GM04504 (cell line): ENCODE data around the gene EGFL7.

Source experiments
- DNase-seq: peaks from one replicate; pipeline ENCODE4 v3.0.0-alpha.2; 2012; ENCODE audit warnings: low read depth

Gene EGFL7

DNA sequence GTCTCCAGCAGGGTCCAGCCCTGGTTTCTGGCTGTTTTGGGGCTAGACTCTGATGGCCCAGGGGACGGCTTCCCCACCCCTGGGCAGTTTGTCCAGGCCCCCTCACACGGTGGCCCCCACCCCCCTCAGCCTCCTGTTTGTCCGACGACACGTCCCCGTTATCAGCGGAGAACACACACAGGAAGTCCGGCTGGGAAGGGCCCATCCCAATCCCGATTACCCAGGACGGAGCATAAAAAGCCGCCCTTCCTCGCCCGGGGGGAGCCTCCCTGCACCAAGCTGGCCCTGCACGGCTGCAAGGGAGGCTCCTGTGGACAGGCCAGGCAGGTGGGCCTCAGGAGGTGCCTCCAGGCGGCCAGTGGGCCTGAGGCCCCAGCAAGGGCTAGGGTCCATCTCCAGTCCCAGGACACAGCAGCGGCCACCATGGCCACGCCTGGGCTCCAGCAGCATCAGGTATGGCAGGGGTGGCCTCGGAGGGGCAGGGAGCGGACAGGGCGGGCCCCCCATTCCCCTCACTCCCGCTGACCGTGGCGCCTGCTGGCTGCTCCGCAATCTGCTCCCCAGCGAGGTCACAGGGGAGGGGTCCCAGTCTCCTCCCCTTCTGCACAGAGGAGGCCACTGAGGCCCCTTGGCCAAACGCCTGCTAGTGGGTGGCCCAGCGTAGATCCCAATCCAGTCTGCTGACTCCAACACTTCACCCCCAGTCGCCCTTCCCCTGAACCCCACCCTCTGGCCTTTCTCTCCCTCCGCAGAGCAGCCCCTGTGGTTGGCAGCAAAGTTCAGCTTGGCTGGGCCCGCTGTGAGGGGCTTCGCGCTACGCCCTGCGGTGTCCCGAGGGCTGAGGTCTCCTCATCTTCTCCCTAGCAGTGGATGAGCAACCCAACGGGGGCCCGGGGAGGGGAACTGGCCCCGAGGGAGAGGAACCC, at the start of gene EGFL7:
Gene EGFL7 (plus strand): TSS at position 261 of the 926 bp plus-strand sequence. CDS start 5,367 bp downstream, outside the sequence.
- DNase-seq: no peak

- no peak for DNase-seq
Measured at GRCh38 chr9:136613824-136614371, 48.8 kb upstream of the EGFL7 start.

- DNase-seq: peak; percentile 35
Measured at GRCh38 chr9:136614372-136614922, 48.3 kb upstream of the EGFL7 start.

GRCh38 chr9:136614967-136615623, 47.6 kb upstream of the EGFL7 start:
- no peak for DNase-seq

- DNase-seq: no peak
Measured at GRCh38 chr9:136615631-136616306, 46.9 kb upstream of the EGFL7 start.

DNA sequence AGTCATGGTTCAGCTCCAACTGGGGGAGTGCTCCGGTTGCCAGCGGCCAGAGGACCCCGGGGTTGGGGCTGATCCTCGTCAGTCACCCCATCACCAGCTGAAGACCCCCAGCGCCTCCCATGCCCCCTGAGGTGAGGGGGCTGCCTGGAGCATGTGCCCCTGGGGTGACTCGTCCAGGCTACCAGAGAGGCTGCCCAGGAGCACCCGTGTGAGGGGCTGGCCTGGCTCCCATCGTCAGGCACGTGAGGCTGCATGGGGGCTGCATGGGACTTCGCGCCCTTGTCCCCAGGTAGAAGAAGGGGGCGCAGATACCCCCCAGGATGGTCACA, 46.4 kb upstream of the EGFL7 start:
- no peak for DNase-seq

GRCh38 chr9:136616948-136617695, 45.6 kb upstream of the EGFL7 start:
- no peak for DNase-seq

- no peak for DNase-seq
Measured at GRCh38 chr9:136617746-136618579, 44.8 kb upstream of the EGFL7 start.

DNA sequence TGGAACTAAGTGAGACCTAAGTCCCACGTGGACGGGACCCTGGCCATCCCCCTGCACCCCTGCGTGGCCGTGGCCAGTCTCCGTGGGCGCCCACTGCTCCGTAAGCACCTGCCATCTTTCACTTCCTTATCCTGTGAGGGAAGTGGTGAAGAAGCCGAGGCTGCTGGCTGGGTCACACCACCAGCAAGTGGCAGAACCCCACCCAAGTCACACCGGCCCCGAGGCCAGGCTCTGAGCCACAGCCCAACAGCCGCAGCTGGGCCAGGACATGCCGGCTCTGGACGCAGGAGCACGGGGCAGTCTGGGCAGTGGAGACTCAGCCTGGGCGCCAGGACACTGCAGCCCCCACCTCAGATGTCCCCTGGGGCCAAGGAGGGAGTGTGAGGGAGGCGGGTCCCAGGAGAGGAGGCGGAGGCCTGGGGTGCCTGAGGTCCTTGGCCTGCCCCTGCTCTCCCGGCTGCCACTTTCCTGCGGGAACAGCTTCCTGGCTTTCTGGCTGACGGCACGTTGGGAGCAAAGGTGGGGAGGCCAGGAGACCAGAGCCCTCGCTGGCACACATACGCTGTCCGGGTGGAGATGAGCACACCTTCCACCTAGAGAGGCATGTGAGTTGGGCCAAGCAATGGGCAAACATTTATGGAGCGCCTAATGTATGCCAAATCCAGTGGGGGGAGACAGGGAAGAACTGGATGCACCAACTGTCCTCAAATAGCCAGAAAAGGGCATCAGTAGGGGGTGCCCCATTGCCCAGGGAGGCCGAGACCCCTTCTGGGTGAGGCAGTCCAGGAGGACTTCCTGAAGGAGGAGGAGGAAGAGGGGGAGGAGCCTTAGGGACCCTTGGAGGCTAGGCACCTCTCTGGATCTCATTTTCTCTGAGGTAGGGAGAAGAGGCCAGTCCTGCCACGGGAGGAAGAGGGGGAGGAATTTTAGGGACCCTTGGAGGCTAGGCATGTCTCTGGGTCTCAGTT, 43.9 kb upstream of the EGFL7 start:
- DNase-seq: no peak

GRCh38 chr9:136619742-136620440, 42.8 kb upstream of the EGFL7 start:
- no peak for DNase-seq

DNA sequence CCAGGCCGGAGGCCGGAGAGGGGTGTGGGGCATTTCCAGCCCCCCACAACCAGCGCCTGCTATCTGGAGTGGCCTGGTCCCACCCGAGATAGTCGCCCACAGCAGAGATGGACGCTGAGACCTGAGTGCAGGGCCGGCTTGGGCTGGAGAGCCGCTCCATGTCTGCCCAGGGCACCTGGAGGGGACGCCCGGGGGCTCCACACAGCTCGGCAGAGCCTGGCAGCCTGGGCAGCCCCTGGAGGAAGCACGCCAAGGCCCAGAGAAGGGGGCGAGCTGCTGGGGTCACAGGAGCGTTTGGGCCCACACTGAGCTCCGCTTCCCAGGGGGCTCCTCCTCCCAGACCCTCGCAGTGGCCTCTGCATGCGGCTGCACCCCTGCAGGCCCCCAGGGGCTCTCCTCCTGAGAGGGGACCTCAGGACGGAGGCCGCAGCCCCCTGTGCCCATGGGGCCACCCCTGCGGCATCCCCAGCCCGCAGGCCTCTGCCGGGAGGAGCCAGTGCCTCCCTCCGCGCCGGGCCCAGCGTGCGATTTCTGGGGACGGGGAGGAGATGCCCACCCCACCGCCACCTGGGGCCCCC, 42.2 kb upstream of the EGFL7 start:
- DNase-seq: no peak

- DNase-seq: no peak
Measured at GRCh38 chr9:136621019-136621733, 41.5 kb upstream of the EGFL7 start.

DNA sequence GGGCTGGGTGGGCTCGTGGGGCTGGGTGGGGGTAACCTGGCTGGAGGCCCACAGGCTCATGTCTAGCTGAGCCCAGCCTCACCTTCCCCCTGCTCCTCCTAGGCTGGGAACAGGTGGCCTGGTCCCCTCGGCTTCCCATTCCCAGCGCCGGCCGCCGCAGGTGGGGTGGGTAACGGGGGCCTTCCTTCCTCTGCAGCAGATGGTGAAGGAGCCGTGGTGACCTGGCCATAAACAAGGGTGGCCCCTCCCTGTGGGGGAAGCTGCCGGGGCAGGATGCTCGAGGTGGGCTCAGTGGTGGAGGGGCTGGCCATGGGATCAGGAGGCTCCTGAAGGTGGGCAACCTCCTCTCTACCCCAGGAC, 41.0 kb upstream of the EGFL7 start:
- DNase-seq: no peak

- no peak for DNase-seq
Measured at GRCh38 chr9:136622538-136622948, 40.2 kb upstream of the EGFL7 start.

- DNase-seq: no peak
Measured at GRCh38 chr9:136623016-136623841, 39.5 kb upstream of the EGFL7 start.

GRCh38 chr9:136623842-136624183, 38.9 kb upstream of the EGFL7 start:
- DNase-seq: no peak
